HepG2 (cell line): ENCODE results near the gene TMEM86B. TPM values are rescaled to one million over a fixed set of nuclear protein-coding genes. Genes with fewer than 3 reads are reported as not detected.

Source experiments
- ARID5B ChIP-seq: IDR thresholded peaks from 2 replicates; pipeline ENCODE4 v1.4.0; 2020; ENCODE audit warnings: mild to moderate bottlenecking, missing genetic modification reagents
- BHLHE40 ChIP-seq: IDR thresholded peaks from 2 replicates; pipeline ENCODE4 v1.6.1; 2011; ENCODE audit warnings: low read length, improper control_type of control experiment
- CENPX ChIP-seq: sonication (generic); formaldehyde crosslinking; IDR thresholded peaks from 2 replicates; pipeline ENCODE4 v1.9.0; 2021; ENCODE audit warnings: mild to moderate bottlenecking, missing genetic modification reagents, moderate library complexity
- ETS1 ChIP-seq: sonication (generic); formaldehyde crosslinking; IDR thresholded peaks from 2 replicates; pipeline ENCODE4 v1.4.0; 2020; ENCODE audit warnings: missing genetic modification reagents
- HNRNPUL1 ChIP-seq: fragments of 200-400 bp; formaldehyde crosslinking; IDR thresholded peaks from 2 replicates; pipeline ENCODE4 v1.6.1; 2017; ENCODE audit warnings: low read depth, mild to moderate bottlenecking, low read length, moderate library complexity
- MED13 ChIP-seq: sonication (generic); formaldehyde crosslinking; IDR thresholded peaks from 2 replicates; pipeline ENCODE4 v1.5.0; 2020; ENCODE audit warnings: missing genetic modification reagents
- NAIF1 ChIP-seq: sonication (generic); formaldehyde crosslinking; IDR thresholded peaks from 2 replicates; pipeline ENCODE4 v1.5.0; 2020; ENCODE audit warnings: mild to moderate bottlenecking, missing genetic modification reagents, borderline replicate concordance
- RERE ChIP-seq: IDR thresholded peaks from 2 replicates; pipeline ENCODE4 v1.6.1; 2016; ENCODE audit warnings: low read depth, missing genetic modification reagents, missing compliant biosample characterization
- SP4 ChIP-seq: sonication (generic); formaldehyde crosslinking; IDR thresholded peaks from 2 replicates; pipeline ENCODE4 v1.8.1; 2023; ENCODE audit warnings: mild to moderate bottlenecking, missing genetic modification reagents
- ZBTB8A ChIP-seq: sonication (generic); formaldehyde crosslinking; IDR thresholded peaks from 2 replicates; pipeline ENCODE4 v1.4.0; 2020; ENCODE audit warnings: mild to moderate bottlenecking, low read depth, missing genetic modification reagents, borderline replicate concordance
- ZNF180 ChIP-seq: sonication (generic); formaldehyde crosslinking; IDR thresholded peaks from 2 replicates; pipeline ENCODE4 v1.4.0; 2020; ENCODE audit warnings: low read depth, missing genetic modification reagents, borderline replicate concordance
- ZNF431 ChIP-seq: sonication (generic); formaldehyde crosslinking; IDR thresholded peaks from 2 replicates; pipeline ENCODE4 v1.9.0; 2022; ENCODE audit warnings: missing genetic modification reagents, low read depth, mild to moderate bottlenecking, borderline replicate concordance
- ZNF629 ChIP-seq: sonication (generic); formaldehyde crosslinking; conservative IDR thresholded peaks from 2 replicates; pipeline ENCODE4 v1.5.0; 2020; ENCODE audit warnings: missing genetic modification reagents
- polyA plus RNA-seq, 8 experiments: library from polyadenylated mRNA; depleted of rRNA in 3 of 8; stranded (reverse) in 7 of 8; unstranded in 1 of 8; fragments of >200 nt; fragmentation: Illumina TruSeq in 4 of 8; extraction: Trizol in 4 of 8; gene quantifications; 2 replicates each; pipeline versions ENCODE4 v1.2.1 to v1.2.3, GENCODE V29; 2011 to 2016; ENCODE audit warnings: low read depth in 4 of 8, missing spikeins in 1 of 8, mixed read lengths in 1 of 8; ENCODE audit not compliant: insufficient read depth in 1 of 8
- total RNA-seq, 5 experiments: library from RNA; depleted of rRNA; stranded (reverse); fragments of >200 nt; fragmentation: Illumina TruSeq; extraction: Trizol; gene quantifications; 2 replicates each; pipeline ENCODE4 v1.2.3, GENCODE V29; 2016; ENCODE audit warnings: low read depth in 1 of 5
- TF ChIP-seq, protein P1 (sequence below): IDR thresholded peaks from 2 replicates; pipeline ENCODE4 v1.6.1; 2016; ENCODE audit warnings: missing compliant biosample characterization, missing genetic modification reagents, borderline replicate concordance

Gene TMEM86B
- total and polyA plus RNA-seq, 2 of the 13 experiments (the other 11 are each of a cell fraction or from before 2014, with no cell fraction given) = 7.7 to 9.6 TPM

- TF ChIP-seq ETS1 (CRISPR knock-in tag) = 0 out of 2 replicates have a peak, but pooled peaks have one; percentile 27
- TF ChIP-seq SP4 (CRISPR knock-in tag) = 0 out of 2 replicates have a peak, but pooled peaks have one; percentile 11
- no peak for TF ChIP-seq ZNF180
- no peak for TF ChIP-seq HNRNPUL1
- TF ChIP-seq ZNF629 (CRISPR knock-in tag) = no peak
- no peak for TF ChIP-seq BHLHE40
- no peak for TF ChIP-seq NAIF1 (CRISPR knock-in tag)
- no peak for TF ChIP-seq CENPX (CRISPR knock-in tag)
- TF ChIP-seq MED13 (CRISPR knock-in tag) = no peak
- TF ChIP-seq RERE (CRISPR knock-in tag) = no peak
- no peak for TF ChIP-seq ZBTB8A (CRISPR knock-in tag)
- TF ChIP-seq ARID5B = no peak
- TF ChIP-seq, protein P1, sequence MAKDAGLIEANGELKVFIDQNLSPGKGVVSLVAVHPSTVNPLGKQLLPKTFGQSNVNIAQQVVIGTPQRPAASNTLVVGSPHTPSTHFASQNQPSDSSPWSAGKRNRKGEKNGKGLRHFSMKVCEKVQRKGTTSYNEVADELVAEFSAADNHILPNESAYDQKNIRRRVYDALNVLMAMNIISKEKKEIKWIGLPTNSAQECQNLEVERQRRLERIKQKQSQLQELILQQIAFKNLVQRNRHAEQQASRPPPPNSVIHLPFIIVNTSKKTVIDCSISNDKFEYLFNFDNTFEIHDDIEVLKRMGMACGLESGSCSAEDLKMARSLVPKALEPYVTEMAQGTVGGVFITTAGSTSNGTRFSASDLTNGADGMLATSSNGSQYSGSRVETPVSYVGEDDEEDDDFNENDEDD (CRISPR knock-in tag) = no peak
- TF ChIP-seq ZNF431 (CRISPR knock-in tag) = no peak
These were observed 704 bp upstream of the TMEM86B start (continued) for GRCh38 chr19:55229145-55229788.
